Measurements from ENCODE around the gene CCDC157. TPM values are rescaled to one million over a fixed set of nuclear protein-coding genes. Genes with fewer than 3 reads are reported as not detected.

Gene CCDC157
- total RNA-seq, 4 donors from 2014 or later: 1.0 to 10.5 (median 5.2) TPM

GRCh38 chr22:30365891-30366290 is 9.1 kb downstream of the CCDC157 start:
- Histone ChIP-seq H3K27me3 (no peaks in the 10 kb centered on the region), H3K9me3 (no peaks in the 10 kb centered on the region)
- WGBS, 2 donors: 93 to 94% methylated on average over 3 to 18 of the region's 18 CpGs

GRCh38 chr22:30368420-30368819 is 11.6 kb downstream of the CCDC157 start:
- 81 to 85% methylated on average over 9 of the region's 9 CpGs for WGBS, 2 donors
- Histone ChIP-seq H3K4me1 (no peaks in the 10 kb centered on the region), H3K9me3 (no peaks in the 10 kb centered on the region), H3K36me3 (peaks cover 0 to 15% (median 0%) of the 10 kb centered on the region in 3 donors), H3K4me3 (no peak overlapping the region), H3K27me3 (no peaks in the 10 kb centered on the region), H3K27ac (no peak overlapping the region)
- no peak for TF ChIP-seq CTCF (IDR thresholded peaks at IDR 0.05)
- TF ChIP-seq POLR2A (IDR thresholded peaks at IDR 0.05): no peak
- TF ChIP-seq EP300 (IDR thresholded peaks at IDR 0.05): no peak
- no peak for DNase-seq (ENCODE audit: low spot score in 2 of 2)

More at GRCh38 chr22:30365891-30366290, 9.1 kb downstream of the CCDC157 start:
- DNase-seq (ENCODE audit: low spot score in 2 of 2): no peak
- no peak overlapping the region for H3K27ac ChIP-seq
- TF ChIP-seq EP300 (IDR thresholded peaks at IDR 0.05): no peak
- TF ChIP-seq CTCF (IDR thresholded peaks at IDR 0.05): no peak
- TF ChIP-seq POLR2A (IDR thresholded peaks at IDR 0.05): no peak
- no peaks in the 10 kb centered on the region for H3K4me1 ChIP-seq
- peaks cover 0 to 15% (median 0%) of the 10 kb centered on the region in 3 donors for H3K36me3 ChIP-seq
- H3K4me3 ChIP-seq: no peak overlapping the region

GRCh38 chr22:30370641-30371230 is 13.9 kb downstream of the CCDC157 start:
- no peaks in the 10 kb centered on the region for H3K27me3 ChIP-seq
- WGBS, 2 donors: 85% methylated on average over 18 to 19 of the region's 19 CpGs
- DNase-seq (ENCODE audit: low spot score in 2 of 2): no peak
- H3K9me3 ChIP-seq: no peaks in the 10 kb centered on the region
- no peak overlapping the region for H3K4me3 ChIP-seq
- no peak overlapping the region for H3K27ac ChIP-seq
- H3K36me3 ChIP-seq: peaks cover 0 to 27% (median 0%) of the 10 kb centered on the region in 3 donors
- no peaks in the 10 kb centered on the region for H3K4me1 ChIP-seq
- no peak for TF ChIP-seq CTCF (IDR thresholded peaks at IDR 0.05)
- TF ChIP-seq EP300 (IDR thresholded peaks at IDR 0.05): no peak
- no peak for TF ChIP-seq POLR2A (IDR thresholded peaks at IDR 0.05)

- no peaks in the 10 kb centered on the region for H3K27me3 ChIP-seq
- no peak overlapping the region for H3K27ac ChIP-seq
- TF ChIP-seq CTCF (IDR thresholded peaks at IDR 0.05) (no peak), EP300 (IDR thresholded peaks at IDR 0.05) (no peak), POLR2A (IDR thresholded peaks at IDR 0.05) (no peak)
- H3K4me3 ChIP-seq: no peak overlapping the region
- no peak for DNase-seq (ENCODE audit: low spot score in 2 of 2)
- peaks cover 0 to 24% (median 0%) of the 10 kb centered on the region in 3 donors for H3K36me3 ChIP-seq
- 94 to 96% methylated on average over 9 of the region's 9 CpGs for WGBS, 2 donors
- no peaks in the 10 kb centered on the region for H3K9me3 ChIP-seq
- H3K4me1 ChIP-seq: no peaks in the 10 kb centered on the region
These were observed 14.5 kb downstream of the CCDC157 start for GRCh38 chr22:30371321-30371720.

- no peak for DNase-seq (ENCODE audit: low spot score in 2 of 2)
- Histone ChIP-seq H3K36me3 (peaks cover 0 to 28% (median 0%) of the 10 kb centered on the region in 3 donors), H3K27ac (no peak overlapping the region), H3K27me3 (no peaks in the 10 kb centered on the region), H3K4me3 (no peak overlapping the region), H3K9me3 (no peaks in the 10 kb centered on the region), H3K4me1 (no peaks in the 10 kb centered on the region)
- TF ChIP-seq EP300 (IDR thresholded peaks at IDR 0.05): no peak
- no peak for TF ChIP-seq POLR2A (IDR thresholded peaks at IDR 0.05)
- no peak for TF ChIP-seq CTCF (IDR thresholded peaks at IDR 0.05)
- 82 to 86% methylated on average over 12 to 13 of the region's 13 CpGs for WGBS, 2 donors
These were observed 15.2 kb downstream of the CCDC157 start for GRCh38 chr22:30371981-30372380.
